Renal cortical epithelial cell (primary cell): Measurements from ENCODE around the gene FAM107B. TPM values are rescaled to one million over a fixed set of nuclear protein-coding genes. Genes with fewer than 3 reads are reported as not detected.
"Not testable (repeated sequence)": the region's sequence is repeated elsewhere in the genome, so short reads cannot be mapped to it uniquely, and the experiment has no call there.

ENCODE experiments used
- DNase-seq: peaks from one replicate; pipeline ENCODE4 v3.0.0-alpha.2; 2011; ENCODE audit warnings: low read depth
- total RNA-seq: library from RNA; depleted of rRNA; stranded (reverse); fragments of >200 nt; gene quantifications from 2 replicates; pipeline ENCODE4 v1.2.3, GENCODE V29; 2014

The FAM107B gene
- total RNA-seq, 1 donor from 2014 or later: 127 TPM

DNA sequence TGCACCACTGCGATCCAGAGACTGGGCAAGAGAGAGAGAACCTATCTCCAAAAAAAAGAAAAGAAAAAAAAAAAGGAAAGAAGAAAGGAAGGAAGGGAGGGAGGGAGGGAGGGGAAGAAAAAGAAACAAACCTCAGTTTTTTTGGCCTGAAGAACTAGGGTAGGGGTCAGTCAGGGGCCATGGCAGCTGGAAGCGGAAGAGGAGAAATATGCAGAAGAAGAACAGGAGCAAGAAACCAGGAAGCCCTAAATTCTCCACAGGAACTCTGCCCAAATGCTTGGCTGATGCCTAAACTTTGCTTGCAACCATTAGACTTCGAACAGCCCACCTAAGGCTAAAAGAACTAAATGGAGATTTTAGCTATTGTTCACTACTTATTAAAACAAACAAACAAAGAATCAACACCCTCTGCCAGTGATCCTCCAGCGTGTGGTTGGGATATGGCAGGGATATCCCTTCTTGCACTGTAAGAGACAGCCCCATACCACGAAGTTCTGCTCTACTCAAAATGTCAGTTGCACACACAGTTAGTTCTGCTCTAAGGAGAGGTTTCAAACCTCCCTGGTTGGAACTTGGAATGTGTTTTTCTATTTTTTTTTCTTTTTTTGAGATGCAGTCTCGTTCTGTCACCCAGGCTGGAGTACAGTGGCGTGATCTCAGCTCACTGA lies 139.5 kb downstream of the FAM107B start:
- no peak for DNase-seq

DNA sequence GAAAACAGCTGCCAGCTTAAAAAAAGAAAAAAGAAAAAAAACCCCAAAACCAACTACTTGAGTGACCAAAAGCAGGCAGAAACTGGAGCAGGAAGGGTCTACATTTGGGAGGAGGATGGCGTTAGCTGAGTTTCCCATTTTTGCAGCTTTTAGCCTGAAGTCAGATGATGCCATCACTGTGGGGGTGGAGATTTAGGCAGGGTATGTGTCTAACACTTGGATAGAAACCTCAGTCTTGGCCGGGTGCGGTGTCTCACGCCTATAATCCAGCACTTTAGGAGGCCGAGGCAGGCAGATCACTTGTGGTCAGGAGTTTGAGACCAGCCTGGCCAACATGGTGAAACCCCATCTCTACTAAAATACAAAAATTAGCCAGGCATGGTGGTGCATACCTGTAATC lies 140.1 kb downstream of the FAM107B start:
- DNase-seq: not testable (repeated sequence)

DNA sequence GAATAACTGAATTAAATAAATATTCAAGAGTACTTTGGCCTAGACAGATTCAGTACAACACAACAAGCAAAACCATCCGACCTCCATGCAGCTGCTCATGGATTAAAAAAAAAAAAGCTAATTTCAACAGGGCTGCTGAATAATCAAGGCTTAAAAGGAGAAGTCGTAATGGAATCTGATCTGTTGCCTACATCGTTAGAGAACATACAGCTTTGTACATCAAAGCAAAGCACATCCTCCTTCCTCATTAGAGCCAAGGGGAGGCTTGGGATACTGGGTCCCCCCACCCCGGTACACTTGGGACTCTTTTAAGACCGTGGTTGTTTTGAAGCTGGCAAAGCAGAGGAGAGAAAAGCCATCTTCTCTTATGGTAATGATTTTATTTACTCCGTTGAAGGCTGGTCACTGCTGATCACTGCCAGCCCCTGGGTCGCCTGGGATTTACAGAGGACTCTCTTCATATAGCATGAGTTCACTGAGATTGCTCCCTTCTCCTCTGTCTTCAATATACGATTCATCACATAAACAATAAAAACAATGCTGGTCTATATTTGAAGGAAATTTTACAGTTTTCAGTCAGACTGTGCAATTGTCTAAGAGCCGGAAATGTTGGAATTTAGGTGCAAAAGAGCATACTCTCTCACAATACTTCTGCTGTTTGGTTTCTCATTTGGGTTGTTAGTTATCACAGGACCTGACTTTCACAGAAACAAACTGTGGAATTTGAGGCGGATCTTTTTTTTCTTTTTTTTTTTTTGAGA lies 148.8 kb downstream of the FAM107B start:
- no peak for DNase-seq

DNA sequence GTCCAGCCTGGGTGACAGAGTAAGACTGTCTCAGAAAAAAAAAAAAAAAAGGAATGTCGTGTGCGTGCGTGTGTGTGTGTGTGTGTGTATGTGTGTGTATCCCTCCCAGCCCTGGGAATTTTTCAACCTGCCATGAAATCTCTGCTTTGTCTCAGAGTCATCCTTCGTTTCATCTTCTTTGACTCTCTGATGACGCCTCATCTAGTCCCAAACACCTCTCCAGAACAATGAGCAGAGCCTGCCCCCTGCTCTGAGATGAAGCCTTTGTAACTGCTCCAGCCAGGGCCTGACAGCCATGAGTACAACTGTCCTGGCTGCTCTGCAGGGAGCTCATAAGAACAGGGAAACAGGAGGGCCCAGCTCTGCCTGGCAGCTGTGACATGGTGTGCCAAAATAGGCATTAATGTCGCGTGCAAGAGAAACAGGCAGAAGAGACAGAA lies 149.5 kb downstream of the FAM107B start:
- DNase-seq: no peak

DNA sequence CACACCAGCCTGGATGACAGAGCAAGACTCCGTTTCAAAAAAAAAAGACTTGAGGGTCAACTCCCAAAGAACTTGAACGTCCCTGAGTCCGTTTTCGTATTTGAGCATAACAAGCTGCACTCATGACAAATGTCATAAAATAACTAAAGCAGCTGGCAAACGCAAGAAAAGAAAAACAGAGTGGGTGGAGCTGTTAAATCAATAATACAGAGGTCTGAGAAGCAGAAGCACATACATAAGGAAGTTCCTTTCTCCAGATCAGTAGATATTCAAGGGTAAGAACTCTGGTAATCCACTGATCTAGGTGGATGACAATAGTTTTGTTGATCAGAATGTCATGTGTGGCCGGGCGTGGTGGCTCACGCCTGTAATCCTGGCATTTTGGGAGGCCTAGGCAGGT lies 150.1 kb downstream of the FAM107B start:
- DNase-seq: no peak

- DNase-seq: peak; percentile 62
These were observed 150.8 kb downstream of the FAM107B start for GRCh38 chr10:14623931-14624330.

DNA sequence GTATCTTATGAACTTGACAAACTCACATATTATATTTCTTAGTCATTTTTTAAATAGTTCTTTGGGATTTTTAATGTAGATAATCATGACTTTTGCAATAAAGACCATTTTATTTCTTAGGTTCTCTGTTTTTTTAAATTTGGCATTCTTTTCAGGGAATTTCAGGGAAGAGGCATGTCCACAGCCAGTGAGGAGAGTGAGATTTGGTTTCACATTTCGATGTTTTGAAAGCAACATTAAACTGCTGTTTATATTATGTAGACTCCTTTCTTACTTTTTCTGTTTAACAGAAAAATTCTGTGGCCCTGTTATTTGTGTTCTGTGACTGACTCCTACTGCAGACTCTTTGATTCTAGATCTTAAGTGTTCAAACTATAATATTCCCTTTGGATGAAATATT lies 153.7 kb downstream of the FAM107B start:
- DNase-seq: no peak

DNA sequence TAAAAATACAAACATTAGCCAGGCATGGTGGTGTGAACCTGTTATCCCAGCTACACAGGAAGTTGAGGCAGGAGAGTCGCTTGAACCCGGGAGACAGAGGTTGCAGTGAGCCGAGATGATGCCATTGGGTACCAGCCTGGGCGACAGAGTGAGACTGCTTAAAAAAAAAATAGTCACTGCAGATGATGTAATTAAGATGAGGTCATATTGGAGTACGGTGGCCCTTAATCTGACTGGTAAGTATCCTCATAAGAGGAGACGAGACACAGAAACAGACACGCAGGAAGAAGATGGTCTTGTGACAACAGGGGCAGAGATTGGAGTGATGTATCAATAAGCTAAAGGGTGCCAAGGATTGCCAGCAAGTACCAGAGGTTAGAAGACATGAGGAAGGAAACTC lies 156.0 kb downstream of the FAM107B start:
- DNase-seq: no peak

- DNase-seq: peak; percentile 37
These were observed 156.8 kb downstream of the FAM107B start for GRCh38 chr10:14617852-14618251.

- DNase-seq: no peak
These were observed 157.6 kb downstream of the FAM107B start for GRCh38 chr10:14616955-14617730.

DNA sequence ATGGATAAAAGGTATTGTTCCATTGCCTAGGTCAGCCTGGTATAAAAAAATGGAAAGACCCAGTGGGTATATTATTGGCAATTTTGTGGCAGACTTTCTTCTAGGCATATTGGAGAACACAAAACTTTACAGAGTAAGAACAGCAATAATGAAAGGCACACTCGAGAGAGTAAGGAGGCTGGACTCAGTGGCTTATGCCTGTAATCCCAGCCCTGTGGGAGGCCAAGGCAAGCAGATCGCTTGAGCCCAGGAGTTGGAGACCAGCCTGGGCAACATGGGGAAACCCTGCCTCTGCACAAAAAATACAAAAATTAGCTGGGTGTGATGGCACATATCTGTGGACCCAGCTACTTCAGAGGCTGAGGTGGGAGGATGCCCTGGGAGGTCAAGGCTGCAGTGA lies 158.2 kb downstream of the FAM107B start:
- no peak for DNase-seq

GRCh38 chr10:14613588-14613920 lies 161.1 kb downstream of the FAM107B start:
- no peak for DNase-seq

DNA sequence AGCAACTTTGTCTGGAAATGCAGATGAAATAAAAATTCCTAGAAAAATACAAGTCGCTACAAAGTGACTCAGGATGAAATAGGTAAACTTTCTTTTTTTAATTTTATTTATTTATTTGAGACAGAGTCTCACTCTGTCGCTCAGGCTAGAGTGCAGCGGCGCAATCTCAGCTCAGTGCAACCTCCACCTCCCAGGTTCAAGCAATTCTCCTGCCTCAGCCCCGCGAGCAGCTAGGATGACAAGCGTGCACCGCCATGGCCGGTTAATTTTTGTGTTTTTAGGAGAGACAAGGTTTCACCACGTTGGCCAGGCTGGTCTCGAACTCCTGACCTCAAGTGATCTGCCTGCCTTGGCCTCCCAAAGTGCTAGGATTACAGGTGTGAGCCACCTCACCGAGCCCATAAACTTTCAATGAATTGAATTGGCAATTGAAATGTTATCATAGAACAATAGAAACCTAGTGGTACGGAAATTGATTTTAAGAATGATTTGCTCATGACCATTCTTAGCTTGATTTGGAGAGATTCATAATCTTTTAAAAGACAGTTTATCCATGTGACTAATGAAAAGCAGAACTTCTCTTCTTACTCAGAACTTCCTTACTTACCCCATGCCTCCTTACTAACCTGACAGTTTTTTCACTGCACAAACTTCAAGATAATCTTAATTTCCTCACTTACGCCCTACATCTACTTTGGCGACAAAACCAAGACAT lies 161.7 kb downstream of the FAM107B start:
- DNase-seq: no peak

DNA sequence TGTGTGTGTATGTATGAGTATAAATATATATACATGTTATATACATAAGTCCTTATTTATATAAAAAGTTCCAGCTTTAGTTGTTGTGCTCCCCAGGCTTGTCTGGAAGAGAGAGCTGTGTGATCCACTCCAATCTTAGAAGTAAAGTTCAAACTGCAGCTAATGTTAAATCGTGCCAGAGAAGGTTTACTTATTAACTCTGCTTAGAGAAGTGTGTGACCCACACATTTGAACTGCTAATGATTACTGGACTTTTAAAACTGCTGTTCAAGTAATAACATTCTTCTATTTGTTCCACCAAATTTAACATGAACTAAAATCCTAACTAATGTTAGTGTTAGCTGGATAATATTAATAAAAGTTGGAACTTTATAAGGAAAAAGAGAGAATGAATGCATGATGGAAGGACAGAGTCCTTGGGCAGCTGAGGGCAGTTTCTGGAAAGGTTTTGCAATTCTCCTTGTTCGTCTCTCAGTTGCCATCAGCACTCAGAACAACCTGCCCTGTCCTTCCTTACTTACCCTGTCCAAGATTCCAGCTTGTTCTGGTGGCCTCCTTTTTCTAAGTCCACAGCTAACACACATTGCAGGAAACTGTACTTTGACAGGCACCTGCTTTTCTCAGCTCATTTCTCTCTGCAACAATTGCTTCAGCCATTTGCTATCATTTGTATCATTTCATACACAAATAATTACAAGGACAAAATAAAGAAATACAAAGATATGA lies 162.6 kb downstream of the FAM107B start:
- peak; percentile 97 for DNase-seq

GRCh38 chr10:14609178-14609577 lies 165.5 kb downstream of the FAM107B start:
- DNase-seq: no peak

GRCh38 chr10:14608381-14609001 lies 166.2 kb downstream of the FAM107B start:
- peak; percentile 89 for DNase-seq

DNA sequence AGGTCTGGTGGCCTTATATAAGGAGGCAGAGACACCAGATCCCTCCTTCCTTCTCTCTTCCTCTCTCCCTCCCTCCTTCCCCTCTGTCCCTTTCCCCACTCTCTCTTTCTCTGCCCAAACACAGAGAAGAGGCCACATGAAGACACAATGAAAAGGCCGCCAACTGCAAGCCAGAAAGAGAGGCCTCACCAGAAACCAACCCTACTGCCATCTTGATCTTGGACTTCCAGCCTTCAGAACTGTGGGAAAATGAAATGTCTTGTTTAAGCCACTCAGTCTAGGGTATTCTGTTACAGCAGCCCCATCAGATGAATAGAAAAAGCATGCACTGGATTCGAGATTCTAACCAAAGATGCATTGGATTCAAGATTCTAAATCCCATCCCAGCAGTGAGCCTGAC lies 168.1 kb downstream of the FAM107B start:
- no peak for DNase-seq

DNA sequence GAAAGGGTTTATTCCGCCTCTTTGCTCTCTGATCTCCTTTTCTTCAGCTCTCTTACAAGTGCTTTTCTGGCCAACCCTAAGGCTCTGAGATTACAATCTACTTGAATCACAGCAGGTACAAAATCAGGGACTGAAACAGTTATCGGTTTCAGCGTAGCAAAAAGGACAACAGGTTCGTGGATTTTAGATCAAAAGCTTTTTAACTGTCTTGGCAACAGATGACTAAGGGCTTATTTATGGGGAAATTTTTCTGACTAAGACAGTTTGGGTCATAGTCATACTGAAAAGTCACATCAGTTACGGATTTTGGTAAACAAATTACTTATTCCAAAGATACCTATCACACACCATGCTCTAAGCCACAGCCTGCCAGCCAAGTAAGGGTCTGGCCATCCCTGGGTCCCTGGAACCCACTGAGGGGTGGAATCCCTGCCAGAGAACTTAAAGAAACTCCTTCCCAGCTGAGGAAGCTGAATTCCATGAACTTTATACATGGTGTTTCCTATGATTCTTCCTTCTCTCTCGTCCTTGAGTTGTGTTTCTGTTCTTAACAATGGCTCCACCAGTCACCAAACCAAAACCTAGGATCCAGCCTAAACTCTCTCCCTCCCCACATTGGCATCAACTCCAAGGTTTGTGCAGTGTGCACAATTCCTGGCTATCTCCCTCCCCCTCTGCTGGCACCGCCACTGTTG lies 169.3 kb downstream of the FAM107B start:
- peak; percentile 94 for DNase-seq

- DNase-seq: no peak
These were observed 170.2 kb downstream of the FAM107B start for GRCh38 chr10:14604181-14605142.
